ENCODE measurements around the gene ZNF284.
A peak's percentile ranks its signal among the peaks of the same experiment; 100 is the strongest.
"Not testable (repeated sequence)": the region's sequence is repeated elsewhere in the genome, so short reads cannot be mapped to it uniquely, and the experiment has no call there.

The ZNF284 gene

GRCh38 chr19:44111910-44112463 lies 40.0 kb downstream of the ZNF284 start:
- DNase-seq, result peak; percentile 86

GRCh38 chr19:44112802-44113137 lies 40.8 kb downstream of the ZNF284 start:
- no peak for DNase-seq

GRCh38 chr19:44113138-44113783 lies 41.3 kb downstream of the ZNF284 start, which contains the start of gene ZNF225:
Gene ZNF225 (plus strand): TSS chr19:44113399. CDS start chr19:44115828, 2,429 bp downstream.
- DNase-seq, result peak; percentile 99

GRCh38 chr19:44113784-44114390 lies 41.9 kb downstream of the ZNF284 start:
- DNase-seq, result no peak

GRCh38 chr19:44121162-44121561 lies 49.2 kb downstream of the ZNF284 start:
- not testable (repeated sequence) for DNase-seq

GRCh38 chr19:44131955-44132354 lies 60.0 kb downstream of the ZNF284 start:
- DNase-seq, result no peak

All from fibroblast of skin of scalp (primary cell).